GM12875 (cell line): Measurements from ENCODE around the gene UBE2I.

Experiments
- H3K4me3 ChIP-seq: one replicate; pipeline ENCODE4 v1.5.1; 2011; ENCODE audit warnings: low read depth, low read length, control low read depth
- TF ChIP-seq, protein P1 (sequence below): IDR thresholded peaks from 2 replicates; pipeline ENCODE4 v1.5.1; 2011; ENCODE audit warnings: low read depth, mild to moderate bottlenecking, control low read depth, inconsistent platforms, low read length, moderate library complexity, borderline replicate concordance; ENCODE audit not compliant: insufficient read depth

The UBE2I gene

GRCh38 chr16:1311212-1311737, 1.8 kb downstream of the UBE2I start:
- TF ChIP-seq, protein P1, sequence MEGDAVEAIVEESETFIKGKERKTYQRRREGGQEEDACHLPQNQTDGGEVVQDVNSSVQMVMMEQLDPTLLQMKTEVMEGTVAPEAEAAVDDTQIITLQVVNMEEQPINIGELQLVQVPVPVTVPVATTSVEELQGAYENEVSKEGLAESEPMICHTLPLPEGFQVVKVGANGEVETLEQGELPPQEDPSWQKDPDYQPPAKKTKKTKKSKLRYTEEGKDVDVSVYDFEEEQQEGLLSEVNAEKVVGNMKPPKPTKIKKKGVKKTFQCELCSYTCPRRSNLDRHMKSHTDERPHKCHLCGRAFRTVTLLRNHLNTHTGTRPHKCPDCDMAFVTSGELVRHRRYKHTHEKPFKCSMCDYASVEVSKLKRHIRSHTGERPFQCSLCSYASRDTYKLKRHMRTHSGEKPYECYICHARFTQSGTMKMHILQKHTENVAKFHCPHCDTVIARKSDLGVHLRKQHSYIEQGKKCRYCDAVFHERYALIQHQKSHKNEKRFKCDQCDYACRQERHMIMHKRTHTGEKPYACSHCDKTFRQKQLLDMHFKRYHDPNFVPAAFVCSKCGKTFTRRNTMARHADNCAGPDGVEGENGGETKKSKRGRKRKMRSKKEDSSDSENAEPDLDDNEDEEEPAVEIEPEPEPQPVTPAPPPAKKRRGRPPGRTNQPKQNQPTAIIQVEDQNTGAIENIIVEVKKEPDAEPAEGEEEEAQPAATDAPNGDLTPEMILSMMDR = no peak
- H3K4me3 ChIP-seq = peak overlapping the region; percentile 69

DNA sequence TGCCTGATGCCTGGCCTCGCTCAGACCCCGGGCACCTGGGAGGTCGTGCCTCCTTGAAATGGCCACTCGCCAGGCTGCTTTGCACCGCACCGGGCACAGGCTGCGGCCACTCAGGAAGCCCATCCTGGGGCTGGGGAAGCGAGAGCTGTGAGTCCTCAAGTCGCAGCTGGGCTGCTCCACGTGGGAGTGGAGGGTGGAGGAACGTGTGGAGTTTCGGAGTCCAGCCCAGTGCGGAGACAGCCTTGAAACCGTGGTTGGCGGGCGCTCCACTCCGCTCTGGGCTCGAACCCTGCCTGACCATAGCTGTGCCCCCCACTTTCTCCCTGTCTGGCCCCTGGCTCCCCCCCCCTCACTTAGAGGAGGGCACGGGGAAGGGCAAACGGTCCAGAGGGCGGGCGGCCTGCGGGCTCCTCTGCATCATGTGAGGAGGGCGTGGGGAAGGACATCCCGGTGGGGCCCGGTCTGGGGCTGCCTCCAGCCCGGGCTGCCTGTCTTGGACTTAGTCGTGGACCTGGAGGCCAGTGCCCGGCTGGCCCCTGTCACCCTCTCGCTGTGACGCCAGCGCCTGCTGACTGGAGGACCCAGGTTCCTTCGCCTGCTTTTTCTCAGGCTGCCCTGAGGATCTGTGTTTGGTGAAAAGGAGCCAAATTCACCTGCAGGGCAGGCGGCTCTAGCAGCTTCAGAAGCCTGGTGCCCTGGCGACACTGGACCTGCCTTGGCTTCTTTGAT, 2.5 kb downstream of the UBE2I start:
- TF ChIP-seq, protein P1 = no peak
- peak overlapping the region; percentile 69 for H3K4me3 ChIP-seq

DNA sequence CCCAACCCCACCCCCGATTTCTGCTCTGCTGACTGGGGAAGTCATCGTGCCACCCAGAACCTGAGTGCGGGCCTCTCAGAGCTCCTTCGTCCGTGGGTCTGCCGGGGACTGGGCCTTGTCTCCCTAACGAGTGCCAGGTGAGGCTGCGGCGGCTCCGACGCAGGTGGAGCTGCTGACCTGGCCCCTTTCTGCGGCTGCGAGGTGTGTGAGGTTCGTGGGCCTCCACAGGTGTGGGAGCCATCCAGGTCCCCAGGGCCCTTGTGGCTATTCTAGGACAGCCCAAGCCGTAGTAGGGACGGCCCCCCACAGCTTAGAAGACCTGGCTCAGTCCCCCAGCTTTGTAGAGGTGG, 3.0 kb downstream of the UBE2I start:
- TF ChIP-seq, protein P1 = no peak
- no peak overlapping the region for H3K4me3 ChIP-seq

DNA sequence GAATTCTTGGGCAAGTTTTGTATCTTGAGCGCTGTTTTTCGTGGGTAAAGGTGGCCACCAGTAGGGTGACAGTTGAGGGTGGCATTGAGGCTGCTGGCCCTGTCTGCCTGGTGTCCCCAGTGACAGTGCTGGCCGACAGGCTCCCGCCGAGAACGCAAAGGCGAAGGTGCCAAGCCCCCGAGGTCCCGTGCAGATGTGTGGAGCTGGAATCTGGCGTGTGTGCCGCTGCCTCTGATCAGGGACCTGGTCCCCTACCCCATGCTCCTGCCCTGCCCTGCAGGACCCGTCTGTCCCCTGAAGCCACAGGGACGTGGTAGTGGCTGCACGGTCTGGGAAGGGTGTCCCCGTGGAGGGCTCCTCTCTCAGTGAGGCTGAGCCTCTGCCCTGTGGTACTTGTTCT, 3.5 kb downstream of the UBE2I start:
- TF ChIP-seq, protein P1 = no peak
- no peak overlapping the region for H3K4me3 ChIP-seq

GRCh38 chr16:1313721-1314369, 4.4 kb downstream of the UBE2I start:
- TF ChIP-seq, protein P1 = no peak
- H3K4me3 ChIP-seq = no peak overlapping the region

- TF ChIP-seq, protein P1 = no peak
- H3K4me3 ChIP-seq = no peak overlapping the region
Measured at GRCh38 chr16:1314399-1315068, 5.1 kb downstream of the UBE2I start.
